Hematopoietic multipotent progenitor cell treated with erythropoietin and hydrocortisone succinate and interleukin-3 and kit ligand, for 4 days (in vitro differentiated cells): ENCODE data around the gene VSTM2B.
"Not testable (repeated sequence)": the region's sequence is repeated elsewhere in the genome, so short reads cannot be mapped to it uniquely, and the experiment has no call there.

ENCODE experiments used
- DNase-seq: peaks from one replicate; pipeline ENCODE4 v3.0.0-alpha.2; 2015

The VSTM2B gene

DNA sequence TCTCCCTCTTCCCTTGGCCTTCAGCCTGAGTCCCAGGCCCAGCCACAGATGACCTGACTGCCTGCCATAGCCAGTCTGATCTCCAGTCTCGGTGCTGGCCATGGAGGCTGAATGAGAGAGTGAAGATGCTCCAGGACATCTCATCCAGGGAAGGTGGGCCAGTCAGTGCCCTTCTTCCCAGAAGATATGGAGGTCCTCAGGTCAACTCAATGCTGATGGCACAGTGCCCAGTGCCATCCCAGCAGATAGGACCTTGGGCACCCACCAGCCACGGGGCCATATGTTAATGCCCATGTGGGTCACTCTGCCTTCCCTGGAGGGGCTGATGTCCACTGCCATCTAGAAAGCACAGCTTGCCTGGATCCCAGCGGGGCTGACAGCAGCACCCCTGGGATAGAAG lies 7.2 kb downstream of the VSTM2B start:
- DNase-seq, result no peak

DNA sequence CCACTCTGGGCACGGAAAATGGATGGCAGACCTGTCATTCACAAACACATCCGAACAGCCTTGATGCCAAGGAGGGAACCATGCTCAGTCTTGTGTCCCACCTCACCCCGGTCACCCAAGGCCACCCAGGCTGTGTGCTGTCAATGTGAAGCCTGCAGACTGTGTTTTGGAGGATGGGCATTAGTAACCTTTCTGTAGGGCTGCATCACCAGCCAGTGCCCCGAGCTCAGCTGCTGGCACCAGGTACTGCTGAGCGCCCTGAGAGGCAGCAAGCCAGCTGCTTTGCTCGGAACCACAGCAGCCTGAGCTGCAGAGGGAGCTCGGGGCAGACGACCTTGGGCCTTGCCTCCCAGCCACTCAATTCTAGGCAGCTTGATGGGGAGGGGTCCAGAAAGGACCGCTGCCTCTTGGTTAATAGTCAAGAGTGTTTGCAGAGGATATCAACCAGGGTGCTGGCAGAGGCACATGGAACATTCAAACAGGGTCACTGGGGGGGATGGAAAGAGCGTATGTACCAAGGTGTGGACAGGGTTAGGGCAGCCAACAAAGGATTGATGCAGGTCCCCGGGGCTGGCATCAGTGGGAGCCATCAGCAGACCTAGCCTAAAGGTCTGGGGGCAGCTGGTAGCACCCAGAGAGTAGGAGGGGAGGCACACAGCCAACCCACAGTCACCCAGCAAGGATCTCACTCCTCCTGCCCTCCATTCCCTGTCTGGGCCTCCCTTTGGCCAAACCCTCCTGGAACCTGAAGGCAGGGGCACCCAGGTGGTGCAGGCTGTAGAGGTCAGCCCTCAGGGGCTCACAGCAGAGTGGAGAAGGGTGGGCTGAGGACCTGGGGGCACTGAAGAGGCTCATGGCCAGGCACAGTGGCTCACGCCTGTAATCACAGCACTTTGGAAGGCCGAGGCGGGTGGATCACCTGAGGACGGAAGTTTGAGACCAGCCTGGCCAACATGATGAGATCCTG lies 8.1 kb downstream of the VSTM2B start:
- DNase-seq, result no peak

DNA sequence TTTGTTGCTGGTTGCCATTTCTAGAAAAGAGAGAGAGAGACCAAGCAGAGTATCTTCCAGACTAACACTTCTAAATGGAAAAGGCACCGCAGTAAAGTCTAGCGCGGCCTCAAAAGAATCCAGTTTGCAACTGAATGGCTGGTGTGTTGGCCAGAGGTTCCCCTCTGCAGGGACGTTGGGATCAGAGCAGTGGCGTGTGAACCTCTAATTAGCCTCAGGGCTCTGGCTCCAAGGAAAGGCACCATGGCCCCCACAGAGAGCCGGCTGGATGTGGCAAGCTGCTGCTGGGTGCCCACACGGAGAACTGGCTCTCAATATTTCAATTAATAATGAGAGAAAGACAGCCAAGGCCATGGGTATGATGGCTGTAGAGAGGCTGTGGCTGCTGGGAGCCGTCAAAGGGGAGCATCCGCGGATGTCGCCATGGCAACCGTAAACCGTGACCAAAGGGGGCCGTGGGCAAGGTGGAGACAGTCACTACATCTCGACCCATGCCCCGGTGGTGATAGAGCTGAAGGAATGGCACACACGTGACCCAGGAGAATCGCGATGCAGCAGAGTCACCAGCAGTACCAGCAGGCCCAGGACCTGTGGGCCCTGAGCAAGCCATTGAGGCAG lies 9.5 kb downstream of the VSTM2B start:
- no peak for DNase-seq

DNA sequence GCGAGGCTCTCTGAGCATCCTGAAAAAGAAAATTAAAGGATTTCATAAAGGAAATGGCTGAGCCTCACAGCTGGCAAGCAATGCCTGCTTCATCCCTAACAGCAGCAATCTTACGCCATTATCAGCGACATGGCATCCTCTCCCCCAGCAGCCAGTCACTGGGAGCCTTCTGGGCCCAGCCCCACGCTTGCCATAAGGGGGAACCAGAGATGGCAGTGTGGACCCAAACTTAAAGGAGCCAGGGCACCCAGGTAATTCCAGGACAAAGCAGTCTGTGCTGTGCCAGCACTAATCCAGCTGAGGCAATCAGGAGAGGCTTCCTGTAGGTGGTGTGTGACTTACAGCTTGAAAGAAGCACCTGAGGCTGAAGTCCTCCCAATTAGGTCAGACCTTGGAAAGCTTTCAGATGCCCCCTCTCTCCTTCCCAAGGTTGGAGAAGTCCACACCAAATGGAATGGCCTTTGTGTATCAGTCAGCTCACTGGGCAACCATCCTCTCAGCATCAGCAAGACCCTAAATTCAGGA lies 10.3 kb downstream of the VSTM2B start:
- no peak for DNase-seq

DNA sequence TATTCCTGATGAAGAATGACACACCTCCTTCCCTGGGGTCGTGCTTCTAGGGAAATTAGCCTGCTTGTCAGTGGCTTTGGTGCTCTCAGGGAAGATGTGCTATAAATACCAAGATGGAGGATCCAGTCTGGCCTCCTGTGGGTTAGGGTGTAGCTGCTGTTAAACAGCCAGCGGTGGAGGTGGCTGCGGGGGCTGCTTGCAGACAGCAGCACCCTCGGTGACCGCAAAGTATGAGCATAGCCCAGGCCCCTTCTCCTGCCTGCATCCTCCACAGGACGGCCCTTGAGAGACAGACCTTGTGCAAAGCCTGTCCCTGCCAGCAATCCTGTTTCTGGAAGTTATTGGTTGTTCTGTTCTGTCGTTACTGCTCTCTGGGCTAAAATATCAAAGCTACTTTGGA lies 11.4 kb downstream of the VSTM2B start:
- no peak for DNase-seq

DNA sequence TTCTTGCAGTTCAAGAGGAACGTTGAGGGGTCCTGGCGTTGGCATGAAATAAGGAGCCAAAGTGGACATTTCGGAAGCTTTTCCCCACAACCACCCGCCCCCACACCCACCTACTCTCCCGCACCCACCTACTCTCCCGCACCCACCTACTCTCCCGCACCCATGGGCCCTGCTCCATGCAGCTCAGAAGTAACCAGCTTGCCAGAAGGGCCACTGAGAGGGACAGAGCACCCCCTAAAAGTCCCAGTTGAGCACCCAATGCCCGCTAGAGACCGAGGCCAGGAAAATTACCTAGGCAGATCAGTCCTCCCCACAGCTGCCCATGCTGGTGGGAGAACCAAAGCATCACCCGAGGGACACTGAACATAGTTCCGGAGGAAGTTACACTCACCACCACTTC lies 11.8 kb downstream of the VSTM2B start:
- DNase-seq, result no peak

DNA sequence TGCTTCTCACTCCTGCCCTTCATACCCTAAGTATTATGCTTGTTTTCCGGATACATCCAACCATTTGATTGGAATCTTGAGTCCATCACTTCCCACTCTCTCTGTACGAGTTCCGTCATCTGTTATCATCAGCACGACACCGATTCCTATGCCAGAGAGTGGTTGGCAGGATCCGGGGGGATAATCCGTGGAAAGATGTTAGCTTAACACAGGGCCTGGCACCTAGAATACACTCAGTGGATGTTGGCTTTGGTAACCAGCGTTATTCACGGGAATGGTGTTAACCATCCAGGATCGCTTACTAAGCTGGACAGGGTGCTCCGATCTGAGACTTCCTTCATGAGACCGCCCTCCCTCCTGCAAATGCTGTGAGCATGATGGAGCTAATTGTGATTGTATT lies 12.4 kb downstream of the VSTM2B start:
- DNase-seq, result no peak

DNA sequence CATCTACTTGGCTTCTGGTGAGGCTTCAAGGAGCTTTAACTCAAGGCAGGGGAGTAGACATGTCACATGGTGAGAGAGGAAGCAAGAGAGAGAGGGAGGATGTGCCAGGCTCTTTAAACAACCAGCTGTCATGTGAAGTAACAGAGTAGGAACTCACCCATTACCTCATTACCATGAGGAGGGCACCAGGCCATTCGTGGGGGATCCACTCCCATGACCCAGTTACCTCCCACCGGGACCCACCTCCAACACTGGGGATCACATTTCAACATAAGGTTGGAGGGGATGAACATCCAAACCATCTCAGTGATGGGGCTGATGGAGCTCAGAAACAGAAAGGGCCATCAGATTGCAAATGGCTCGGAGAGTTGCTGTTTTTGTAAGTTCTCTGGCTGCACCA lies 12.9 kb downstream of the VSTM2B start:
- DNase-seq, result no peak

DNA sequence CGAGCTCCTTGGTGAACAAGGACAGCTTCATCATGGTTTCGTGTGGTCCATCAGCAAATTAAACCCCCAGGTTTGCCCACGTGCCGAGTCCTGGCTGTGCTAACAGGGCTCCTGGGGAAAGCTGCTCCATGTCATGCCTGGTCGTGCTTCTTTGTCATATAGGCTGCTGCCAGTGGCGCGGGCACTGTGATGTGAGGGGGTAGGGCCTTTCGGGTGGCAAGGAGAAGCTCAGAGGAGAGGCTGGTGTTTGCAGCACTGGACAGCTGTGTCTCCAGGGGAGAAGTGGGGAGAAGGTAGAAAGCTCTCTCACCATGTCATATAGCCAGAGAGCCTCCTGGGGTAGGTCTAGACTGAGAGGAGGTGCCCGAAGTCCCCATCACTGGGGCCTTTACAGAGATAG lies 13.3 kb downstream of the VSTM2B start:
- DNase-seq, result no peak

DNA sequence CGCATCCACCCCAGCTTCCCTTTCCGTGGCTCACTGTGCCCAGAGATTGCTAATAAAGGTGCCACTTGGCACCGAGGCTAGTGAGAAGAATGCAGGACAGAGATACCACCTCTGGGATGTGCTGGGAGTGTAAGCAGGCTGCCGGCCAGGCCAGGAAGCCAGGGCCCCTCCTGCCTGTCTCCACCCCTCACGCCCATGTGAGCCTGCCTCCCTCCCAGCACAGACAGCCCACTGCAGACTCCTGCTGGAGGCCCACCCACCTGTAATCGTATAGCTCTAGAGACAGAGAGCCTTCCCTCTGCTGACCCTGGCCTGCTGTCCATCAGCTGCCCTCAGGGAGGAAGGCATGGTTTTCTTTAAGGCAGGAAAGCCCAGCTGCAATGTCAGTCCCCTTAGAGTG lies 13.9 kb downstream of the VSTM2B start:
- DNase-seq, result no peak

DNA sequence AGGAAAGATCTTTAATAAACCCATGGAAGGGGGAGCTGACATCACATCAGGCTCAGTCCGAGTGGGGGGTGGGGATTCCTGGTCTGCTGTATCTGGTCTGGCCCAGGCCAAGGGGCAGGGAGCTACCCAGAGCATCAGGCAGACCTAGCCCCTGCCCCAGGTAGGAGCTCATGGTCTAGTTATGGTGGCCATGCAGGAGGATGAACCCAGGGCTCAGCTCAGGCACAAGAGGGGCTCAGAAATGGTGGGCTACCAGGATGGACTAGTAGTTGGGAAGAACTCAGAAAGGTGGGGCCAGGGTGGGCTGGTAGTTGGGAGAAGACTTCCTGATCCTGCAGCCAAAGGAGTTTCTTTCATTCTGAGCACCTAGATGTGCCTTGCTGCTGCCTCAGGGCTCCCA lies 14.3 kb downstream of the VSTM2B start:
- no peak for DNase-seq

DNA sequence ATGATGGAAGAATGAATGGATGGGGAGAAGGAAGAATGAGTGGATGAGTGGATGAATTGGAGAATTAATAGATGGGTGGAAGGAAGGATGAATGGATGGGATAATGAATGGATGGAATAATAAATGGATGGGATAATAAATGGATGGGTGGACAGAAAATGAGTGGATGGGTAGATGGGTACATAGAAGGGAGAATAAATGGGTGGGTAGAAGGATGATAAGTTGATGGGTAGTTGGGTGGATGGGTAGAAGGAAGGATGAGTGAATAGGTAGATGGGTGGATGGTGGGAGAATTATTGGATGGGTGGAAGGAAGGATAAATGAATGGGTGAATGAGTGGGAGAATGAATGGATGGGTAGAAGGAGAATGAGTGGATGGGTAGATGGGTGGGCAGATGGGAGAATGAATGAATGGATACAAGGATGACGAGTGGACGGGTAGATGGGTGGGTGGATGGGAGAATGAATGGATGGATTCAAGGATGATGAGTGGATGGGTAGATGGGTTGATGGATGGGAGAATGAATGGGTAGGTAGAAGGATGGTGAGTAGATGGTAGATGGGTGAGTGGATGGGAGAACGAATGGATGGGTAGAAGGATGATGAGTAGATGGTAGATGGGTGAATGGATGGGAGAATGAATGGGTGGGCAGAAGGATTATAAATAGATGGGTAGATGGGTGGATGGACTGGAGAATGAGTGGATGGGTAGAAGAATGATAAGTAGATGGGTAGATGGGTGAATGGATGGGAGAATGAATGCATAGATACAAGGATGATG lies 15.9 kb downstream of the VSTM2B start:
- no peak for DNase-seq

DNA sequence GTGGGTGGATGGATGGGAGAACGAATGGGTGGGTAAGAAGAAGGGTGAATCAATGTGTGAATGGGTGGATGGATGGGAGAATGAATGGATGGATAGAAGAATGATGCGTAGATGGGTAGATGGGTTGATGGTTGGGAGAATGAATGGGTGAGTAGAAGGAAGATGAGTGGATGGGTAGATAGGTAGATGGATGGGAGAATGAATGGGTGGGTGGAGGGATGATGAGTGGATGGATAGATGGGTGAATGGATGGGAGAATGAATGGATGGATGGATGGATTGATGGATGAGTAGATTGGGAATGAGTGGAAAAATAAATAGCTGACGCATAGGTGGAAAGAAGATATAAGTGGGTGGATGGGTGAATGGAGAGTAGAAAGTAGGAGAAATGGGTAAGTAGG lies 16.5 kb downstream of the VSTM2B start:
- no peak for DNase-seq

DNA sequence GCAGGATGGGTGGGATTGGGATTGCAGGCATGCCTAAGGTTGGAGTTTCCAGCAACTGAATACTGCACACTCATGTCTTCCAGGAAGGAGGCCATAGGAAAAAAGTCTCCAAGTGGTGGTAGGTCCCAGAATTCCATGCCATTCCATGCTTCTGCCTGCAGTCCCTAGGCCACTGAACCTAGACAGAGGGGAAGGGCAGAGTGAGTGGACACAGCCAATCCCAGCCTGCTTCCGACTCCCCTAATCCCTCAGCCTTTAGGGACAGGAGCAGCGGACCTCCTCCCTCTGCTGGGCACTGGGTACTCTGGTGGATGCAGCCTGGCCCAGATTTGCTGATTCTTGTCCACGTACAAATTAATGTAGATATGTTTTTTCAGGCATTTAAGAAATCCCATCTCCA lies 17.0 kb downstream of the VSTM2B start:
- no peak for DNase-seq

DNA sequence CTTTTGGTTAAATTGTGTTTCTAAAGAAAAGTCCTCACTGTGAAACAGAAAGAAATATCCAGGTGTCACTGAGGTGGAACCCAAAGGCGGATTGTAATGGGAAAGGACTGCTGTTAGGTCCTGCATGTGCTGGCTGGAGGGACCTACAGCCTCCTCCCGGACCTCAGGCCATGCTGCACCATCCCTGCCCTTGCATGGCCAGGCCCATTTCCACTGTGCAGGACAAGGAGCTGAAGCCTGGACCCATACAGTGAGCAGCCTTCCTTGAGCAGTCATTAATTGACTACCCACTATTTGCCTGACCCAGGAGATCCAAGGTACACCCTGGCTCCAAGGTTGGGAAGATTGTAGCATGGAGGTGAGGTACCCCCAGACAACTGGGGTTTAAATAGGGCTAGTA lies 17.6 kb downstream of the VSTM2B start:
- no peak for DNase-seq

DNA sequence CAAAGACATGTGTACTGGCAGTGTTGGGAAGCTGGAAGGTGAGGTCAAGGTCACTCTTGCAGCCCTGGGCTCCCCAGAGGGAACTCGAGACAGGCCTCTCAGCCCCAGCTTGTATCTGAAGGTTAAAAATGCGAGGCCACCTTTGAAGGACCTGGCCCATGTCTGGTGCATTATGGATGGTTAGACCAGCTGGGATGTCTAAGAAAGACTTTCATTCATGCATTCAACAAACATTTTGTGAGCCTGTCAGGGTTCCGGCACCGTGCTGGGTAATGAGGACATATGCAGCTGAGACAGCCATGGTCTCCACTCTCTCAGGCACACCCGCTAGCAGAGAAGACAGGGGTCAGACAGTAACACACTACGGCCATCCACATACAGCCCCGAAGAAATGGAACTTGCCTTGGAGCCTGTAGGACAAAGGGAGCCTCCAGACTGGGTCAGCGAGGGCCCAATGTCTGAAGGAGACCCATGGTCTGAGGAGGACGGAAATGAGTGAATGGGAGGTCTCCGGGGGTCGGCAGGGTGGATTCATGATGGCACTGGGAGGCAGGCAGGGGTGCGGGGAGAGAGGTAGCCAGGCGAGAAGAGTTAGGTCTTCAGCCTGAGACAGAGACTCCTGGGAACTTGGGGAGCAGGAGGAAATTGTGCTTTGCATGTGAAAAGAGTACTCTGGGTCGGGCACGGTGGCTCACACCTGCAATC lies 19.0 kb downstream of the VSTM2B start:
- DNase-seq, result no peak

DNA sequence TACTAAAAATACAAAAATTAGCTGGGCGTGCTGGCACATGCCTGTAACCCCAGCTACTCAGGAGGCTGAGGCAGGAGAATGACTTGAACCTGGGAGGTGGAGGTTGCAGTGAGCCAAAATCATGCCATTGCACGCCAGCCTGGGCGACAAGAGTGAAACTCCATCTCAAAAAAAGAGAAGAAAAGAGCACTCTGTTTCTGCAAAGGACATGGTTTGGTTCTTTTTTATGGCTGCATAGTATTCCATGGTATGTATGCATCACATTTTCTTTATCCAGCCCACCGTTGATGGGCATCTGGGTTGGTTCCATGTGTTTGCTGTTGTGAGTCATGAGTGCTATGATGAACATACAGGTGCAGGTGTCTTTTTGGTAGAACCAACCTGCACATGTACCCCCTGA lies 19.7 kb downstream of the VSTM2B start:
- DNase-seq, result not testable (repeated sequence)

DNA sequence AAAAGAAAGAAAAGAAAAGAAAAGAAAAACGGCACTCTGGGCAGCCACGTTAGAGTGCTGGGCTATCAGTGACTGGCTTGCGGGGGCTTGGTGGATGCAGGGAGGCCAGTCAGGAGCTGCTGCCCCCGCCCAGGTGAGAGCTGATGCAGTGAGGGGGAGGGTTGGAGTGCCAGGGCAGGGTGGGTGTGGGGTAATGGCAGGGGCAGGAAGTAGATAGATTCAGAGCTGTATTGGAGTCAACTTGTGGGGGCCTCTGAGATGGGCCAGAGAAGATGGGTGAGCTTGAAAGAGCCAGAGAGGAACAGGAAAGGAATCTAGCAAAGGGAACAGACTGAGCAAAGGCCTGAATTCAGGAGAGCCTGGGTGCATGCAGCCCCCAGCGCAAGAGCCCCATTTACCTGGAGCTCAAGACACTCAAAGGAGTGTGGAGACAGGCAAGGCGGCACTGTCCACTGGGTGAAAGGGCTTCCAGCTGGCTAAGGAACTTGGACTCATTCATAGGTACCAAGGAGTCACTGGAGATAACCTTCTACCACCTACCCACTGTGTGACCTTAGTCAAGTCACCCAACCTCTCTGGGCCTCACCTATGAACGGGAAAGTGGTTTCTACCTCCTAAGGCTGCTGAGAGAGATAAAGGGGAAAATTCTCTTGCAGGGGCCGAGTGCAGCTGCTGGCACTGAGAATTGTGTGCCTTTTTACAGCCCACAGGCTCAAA lies 20.2 kb downstream of the VSTM2B start:
- no peak for DNase-seq

DNA sequence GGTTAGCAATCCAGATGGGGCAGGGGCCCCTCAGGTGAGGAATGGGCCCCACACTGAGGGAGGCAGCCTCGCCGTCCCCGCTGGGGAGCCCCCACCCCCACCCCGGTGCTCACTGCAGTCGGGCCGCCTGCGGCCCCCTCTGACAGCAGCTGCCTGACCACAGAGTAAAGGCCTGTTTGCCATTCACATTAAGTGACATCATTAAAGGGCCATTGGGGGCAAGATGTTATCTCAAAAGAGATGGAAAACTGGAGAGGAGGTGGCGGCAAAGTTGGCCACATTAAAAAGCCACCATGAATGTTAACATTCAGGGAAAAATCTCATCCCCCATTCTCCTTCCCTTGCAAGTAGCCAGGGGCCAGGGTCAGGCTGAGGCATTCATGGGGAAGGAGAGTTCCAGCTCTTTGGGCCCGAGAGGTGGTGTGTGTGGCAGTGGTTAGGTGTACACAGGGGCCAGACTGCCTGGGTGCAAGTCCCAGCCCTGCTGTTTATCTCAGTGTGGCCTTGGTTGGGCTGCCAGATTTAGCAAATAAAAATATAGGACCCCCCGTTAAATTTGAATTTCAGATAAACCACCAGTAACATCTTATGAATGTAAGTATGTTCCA lies 20.9 kb downstream of the VSTM2B start:
- DNase-seq, result no peak

DNA sequence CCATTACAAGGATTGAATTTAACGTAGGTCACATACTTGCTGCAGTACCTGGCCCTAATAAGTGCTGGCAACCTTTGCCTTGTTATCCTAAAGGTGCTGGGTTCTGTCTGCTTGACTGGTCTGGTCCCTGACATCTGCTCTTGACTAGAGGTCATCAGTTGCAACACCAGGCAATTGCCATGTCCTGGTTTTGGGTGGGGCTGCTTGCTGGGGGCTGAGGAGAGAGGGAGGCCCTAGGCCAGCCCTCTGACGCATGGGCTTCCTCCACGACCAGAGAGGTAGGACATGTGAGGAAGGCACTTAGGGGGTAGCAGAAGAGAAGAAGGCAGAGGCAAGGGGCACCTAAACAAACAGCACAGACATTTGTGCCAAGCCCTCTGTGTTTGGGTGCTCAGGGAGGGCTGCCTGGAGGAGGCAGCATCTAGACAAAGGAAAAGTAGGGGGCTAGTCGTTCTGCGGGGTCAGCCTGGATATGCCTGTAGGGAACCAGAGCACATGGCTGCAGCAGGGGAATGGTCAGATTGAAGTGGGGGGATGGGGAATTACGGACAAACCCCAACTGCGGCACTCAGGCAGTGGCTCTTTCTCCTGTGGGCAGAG lies 21.7 kb downstream of the VSTM2B start:
- no peak for DNase-seq

DNA sequence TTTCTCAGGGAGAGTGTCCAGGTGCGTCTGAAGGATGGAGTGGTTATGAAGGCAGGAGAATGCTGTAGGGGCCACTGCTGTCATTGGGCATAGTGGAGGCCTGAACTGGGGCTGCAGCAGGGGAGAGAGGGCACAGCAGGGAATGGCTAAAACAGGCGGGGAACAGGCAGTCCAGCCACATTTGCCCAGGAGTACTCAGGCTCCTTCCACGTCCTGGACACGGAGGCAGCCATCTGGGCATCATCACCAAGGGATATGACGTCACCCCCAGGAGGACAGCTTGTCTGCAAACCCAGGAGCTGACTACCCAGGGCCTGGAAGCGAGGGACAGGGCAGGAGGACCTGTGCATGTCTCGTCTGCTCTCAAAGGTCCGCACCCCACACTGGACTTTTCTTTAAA lies 22.2 kb downstream of the VSTM2B start:
- no peak for DNase-seq
